SK-N-SH (cell line): ENCODE measurements around the gene TBL1XR1. TPM values are rescaled to one million over a fixed set of nuclear protein-coding genes. Genes with fewer than 3 reads are reported as not detected.
"Not testable (repeated sequence)": the region's sequence is repeated elsewhere in the genome, so short reads cannot be mapped to it uniquely, and the experiment has no call there.

Experiments used
- CTCF ChIA-PET: fragments of 300-600, 350-600 bp; formaldehyde crosslinking; extraction: SDS; loops from one replicate; lab custom pipeline; 2021; lab: Yijun Ruan, JAX
- POLR2A ChIA-PET: fragments of 350-600 bp; sonication (Branson Sonifier 250); formaldehyde crosslinking; extraction: SDS; loops from one replicate; lab custom pipeline; 2020; ENCODE audit warnings: antibody characterized with exemption, inconsistent platforms; lab: Yijun Ruan, JAX
- DNase-seq: peaks from one replicate; pipeline ENCODE4 v3.0.0; 2012
- H2AFZ ChIP-seq: fragments of 200-600 bp; sonication (generic); 2 replicates; pipeline ENCODE4 v1.8.1; 2016; ENCODE audit warnings: antibody characterized with exemption, mild to moderate bottlenecking, low read depth
- H3F3A ChIP-seq: fragments of 200-600 bp; sonication (generic); replicated peaks from 2 replicates; pipeline ENCODE3; 2016; ENCODE audit warnings: antibody characterized with exemption, mild to moderate bottlenecking; ENCODE audit not compliant: insufficient read depth
- H3K27ac ChIP-seq, 2 experiments: fragments of 200-500 bp in 1 of 2; fragments of 200-600 bp in 1 of 2; sonication (Bioruptor generic) in 1 of 2; sonication (generic), shearing (Covaris generic) in 1 of 2; 2 replicates each; pipeline versions ENCODE4 v1.5.1 to v1.6.1; 2014 to 2016; ENCODE audit warnings: low read depth in 2 of 2, inconsistent platforms in 1 of 2, low read length in 1 of 2, mild to moderate bottlenecking in 1 of 2, mixed read lengths in 1 of 2
- H3K27me3 ChIP-seq: fragments of 200-600 bp; sonication (generic), shearing (Covaris generic); 2 replicates; pipeline ENCODE4 v1.6.1; 2016; ENCODE audit warnings: mixed run types; ENCODE audit not compliant: insufficient read depth
- H3K36me3 ChIP-seq, 2 experiments: fragments of 200-500 bp in 1 of 2; fragments of 200-600 bp in 1 of 2; sonication (Bioruptor generic) in 1 of 2; sonication (generic) in 1 of 2; replicated peaks in 1 of 2; 2 replicates each; pipeline versions ENCODE3 to v1.5.1; 2014 to 2016; ENCODE audit warnings: low read length in 1 of 2, mild to moderate bottlenecking in 1 of 2; ENCODE audit not compliant: insufficient read depth in 2 of 2, control insufficient read depth in 1 of 2
- H3K4me1 ChIP-seq, 2 experiments: fragments of 200-500 bp in 1 of 2; fragments of 200-600 bp in 1 of 2; sonication (Bioruptor generic) in 1 of 2; sonication (generic), shearing (Covaris generic) in 1 of 2; 2 replicates each; pipeline versions ENCODE4 v1.5.1 to v1.6.1; 2014 to 2016; ENCODE audit warnings: low read depth in 1 of 2, low read length in 1 of 2, mixed run types in 1 of 2; ENCODE audit not compliant: insufficient read depth in 2 of 2, control insufficient read depth in 1 of 2
- H3K4me2 ChIP-seq: fragments of 200-600 bp; sonication (generic), shearing (Covaris generic); 2 replicates; pipeline ENCODE4 v1.6.1; 2017; ENCODE audit warnings: mixed run types
- H3K4me3 ChIP-seq, 2 experiments: fragments of 200-500 bp in 1 of 2; fragments of 200-600 bp in 1 of 2; sonication (Bioruptor generic) in 1 of 2; sonication (generic), shearing (Covaris generic) in 1 of 2; 2 replicates each; pipeline versions ENCODE4 v1.5.1 to v1.8.1; 2014 to 2016; ENCODE audit warnings: low read depth in 2 of 2, inconsistent platforms in 1 of 2, low read length in 1 of 2, mild to moderate bottlenecking in 1 of 2, mixed read lengths in 1 of 2, moderate library complexity in 1 of 2
- H3K79me2 ChIP-seq: fragments of 200-600 bp; sonication (generic); 2 replicates; pipeline ENCODE4 v1.8.1; 2017; ENCODE audit warnings: mild to moderate bottlenecking; ENCODE audit not compliant: insufficient read depth
- H3K9ac ChIP-seq: fragments of 200-600 bp; sonication (generic); 2 replicates; pipeline ENCODE4 v1.6.1; 2017; ENCODE audit warnings: mixed run types
- H3K9me2 ChIP-seq: fragments of 200-600 bp; sonication (generic); 2 replicates; pipeline ENCODE4 v1.6.1; 2017; ENCODE audit warnings: mixed run types
- H3K9me3 ChIP-seq: fragments of 200-600 bp; sonication (generic); 2 replicates; pipeline ENCODE4 v1.6.1; 2017; ENCODE audit warnings: mixed run types, mild to moderate bottlenecking, moderate library complexity
- H4K20me1 ChIP-seq: fragments of 200-600 bp; sonication (generic); 2 replicates; pipeline ENCODE4 v1.6.1; 2017; ENCODE audit warnings: mild to moderate bottlenecking, mixed run types; ENCODE audit not compliant: insufficient read depth
- CHD2 ChIP-seq: fragments of 150-350 bp; IDR thresholded peaks from 2 replicates; pipeline ENCODE4 v1.6.1; 2018; ENCODE audit warnings: low read length; ENCODE audit not compliant: partially characterized antibody
- ELF1 ChIP-seq: IDR thresholded peaks from 2 replicates; pipeline ENCODE4 v1.4.0; 2012
- FOXM1 ChIP-seq: IDR thresholded peaks from 2 replicates; pipeline ENCODE4 v1.4.0; 2012; ENCODE audit warnings: low read depth, mild to moderate bottlenecking
- GABPA ChIP-seq: IDR thresholded peaks from 2 replicates; pipeline ENCODE4 v1.4.0; 2012; ENCODE audit warnings: low read depth, mild to moderate bottlenecking
- JUND ChIP-seq: IDR thresholded peaks from 2 replicates; pipeline ENCODE4 v1.4.0; 2012
- MAX ChIP-seq: IDR thresholded peaks from 2 replicates; pipeline ENCODE4 v1.4.0; 2012; ENCODE audit warnings: low read depth
- MEF2A ChIP-seq: IDR thresholded peaks from 2 replicates; pipeline ENCODE4 v1.4.0; 2012; ENCODE audit warnings: low read depth, borderline replicate concordance
- MXI1 ChIP-seq: IDR thresholded peaks from 2 replicates; pipeline ENCODE4 v1.6.1; 2012; ENCODE audit warnings: mild to moderate bottlenecking, low read depth, low read length, improper control_type of control experiment
- NFIC ChIP-seq: IDR thresholded peaks from 2 replicates; pipeline ENCODE4 v1.4.0; 2012; ENCODE audit warnings: borderline replicate concordance
- REST ChIP-seq: IDR thresholded peaks from 2 replicates; pipeline ENCODE4 v1.6.1; 2012; ENCODE audit warnings: mild to moderate bottlenecking, low read depth, low read length, moderate library complexity
- RFX5 ChIP-seq: IDR thresholded peaks from 2 replicates; pipeline ENCODE4 v1.6.1; 2012; ENCODE audit warnings: mild to moderate bottlenecking, improper control_type of control experiment, low read length
- TAF1 ChIP-seq: IDR thresholded peaks from 2 replicates; pipeline ENCODE4 v1.6.1; 2012; ENCODE audit warnings: low read depth, mild to moderate bottlenecking, low read length, moderate library complexity, borderline replicate concordance
- TCF12 ChIP-seq: IDR thresholded peaks from 2 replicates; pipeline ENCODE4 v1.4.0; 2012
- USF1 ChIP-seq: IDR thresholded peaks from 2 replicates; pipeline ENCODE4 v1.4.0; 2012; ENCODE audit warnings: low read depth, borderline replicate concordance
- USF2 ChIP-seq: fragments of 150-350 bp; IDR thresholded peaks from 2 replicates; pipeline ENCODE4 v1.6.1; 2017; ENCODE audit warnings: antibody characterized with exemption, low read length, low read depth, borderline replicate concordance
- YY1 ChIP-seq: IDR thresholded peaks from 2 replicates; pipeline ENCODE4 v1.4.0; 2012; ENCODE audit warnings: low read depth, mild to moderate bottlenecking
- WGBS: methylation state at CpG from one replicate; pipeline ENCODE4 v1.1.6; 2017; ENCODE audit warnings: low lambda C conversion rate; 5-methylcytosine and 5-hydroxymethylcytosine counted together
- polyA plus RNA-seq, 3 experiments: library from polyadenylated mRNA; depleted of rRNA; stranded (reverse); fragments of >200 nt; gene quantifications; 2 replicates each; pipeline ENCODE4 v1.2.3, GENCODE V29; 2012

The TBL1XR1 gene
- polyA plus RNA-seq, 1 of the 3 experiments (the other 2 are of a cell fraction) = 20.9 TPM

GRCh38 chr3:177141471-177141870 lies 55.8 kb downstream of the TBL1XR1 start:
- Histone ChIP-seq H4K20me1 (peaks cover 92% of the 10 kb centered on the region), H3K79me2 (peaks cover 99% of the 10 kb centered on the region), H2AFZ (no peak overlapping the region), H3K9ac (no peak overlapping the region), H3K9me3 (no peaks in the 10 kb centered on the region), H3K27me3 (no peaks in the 10 kb centered on the region), H3K4me1 (peaks cover 6 to 14% of the 10 kb centered on the region in 2 experiments), H3K4me3 (no peak overlapping the region), H3F3A (peaks cover 10% of the 10 kb centered on the region), H3K27ac (no peak overlapping the region), H3K36me3 (peaks cover 0 to 17% of the 10 kb centered on the region in 2 experiments), H3K4me2 (no peak overlapping the region), H3K9me2 (no peaks in the 10 kb centered on the region)
- CTCF ChIA-PET = no interaction called here
- TF ChIP-seq RFX5 = no peak
- no peak for TF ChIP-seq MAX
- no peak for TF ChIP-seq YY1
- no peak for TF ChIP-seq REST
- no peak for TF ChIP-seq JUND
- TF ChIP-seq MEF2A = no peak
- no peak for TF ChIP-seq CHD2
- no peak for TF ChIP-seq USF1
- TF ChIP-seq TCF12 = no peak
- no peak for TF ChIP-seq ELF1
- TF ChIP-seq GABPA = no peak
- TF ChIP-seq FOXM1 = no peak
- no peak for TF ChIP-seq USF2
- no peak for TF ChIP-seq MXI1
- no peak for TF ChIP-seq TAF1
- TF ChIP-seq NFIC = no peak
- POLR2A ChIA-PET = no interaction called here
- 94% methylated on average over 6 of the region's 6 CpGs for WGBS
- DNase-seq = no peak

GRCh38 chr3:177139220-177139619 lies 58.1 kb downstream of the TBL1XR1 start:
- Histone ChIP-seq H3K36me3 (peaks cover 0 to 21% of the 10 kb centered on the region in 2 experiments), H4K20me1 (peaks cover 88% of the 10 kb centered on the region), H3K79me2 (peaks cover 99% of the 10 kb centered on the region)
- H3K4me2 ChIP-seq, H3K27me3 ChIP-seq, H3K27ac ChIP-seq, CTCF ChIA-PET, H3F3A ChIP-seq, H3K4me3 ChIP-seq, H3K9me2 ChIP-seq, DNase-seq, H3K9me3 ChIP-seq, H2AFZ ChIP-seq, POLR2A ChIA-PET, H3K4me1 ChIP-seq, H3K9ac ChIP-seq: not testable (repeated sequence)
- 96% methylated on average over 10 of the region's 10 CpGs for WGBS
